Trophoblast cell (in vitro differentiated cells and primary cell): ENCODE measurements around the gene C22orf42.

ENCODE experiments used
- DNase-seq, 2 donors: peaks; one replicate each; pipeline ENCODE4 v3.0.0-alpha.2; 2016
- H2AFZ ChIP-seq: 2 replicates; pipeline ENCODE4 v1.6.1; 2013; ENCODE audit warnings: low read length, moderate library complexity, mild to moderate bottlenecking; ENCODE audit not compliant: insufficient read depth, poor library complexity
- H2AK5ac ChIP-seq: 2 replicates; pipeline ENCODE4 v1.6.1; 2013; ENCODE audit warnings: mild to moderate bottlenecking, low read length
- H2BK120ac ChIP-seq: 2 replicates; pipeline ENCODE4 v1.6.1; 2013; ENCODE audit warnings: low read length, mild to moderate bottlenecking, moderate library complexity; ENCODE audit not compliant: insufficient read depth, poor library complexity
- H2BK12ac ChIP-seq: 2 replicates; pipeline ENCODE4 v1.6.1; 2013; ENCODE audit warnings: mild to moderate bottlenecking, low read length, moderate library complexity
- H2BK5ac ChIP-seq: 2 replicates; pipeline ENCODE4 v1.6.1; 2013; ENCODE audit warnings: low read length, low read depth, moderate library complexity, mild to moderate bottlenecking; ENCODE audit not compliant: poor library complexity
- H3K14ac ChIP-seq: 2 replicates; pipeline ENCODE4 v1.6.1; 2013; ENCODE audit warnings: mild to moderate bottlenecking, low read length
- H3K18ac ChIP-seq: 2 replicates; pipeline ENCODE4 v1.6.1; 2013; ENCODE audit warnings: mild to moderate bottlenecking, low read length
- H3K23ac ChIP-seq: 2 replicates; pipeline ENCODE4 v1.6.1; 2013; ENCODE audit warnings: low read length
- H3K27ac ChIP-seq: 2 replicates; pipeline ENCODE4 v1.5.1; 2013; ENCODE audit warnings: low read depth, mild to moderate bottlenecking, inconsistent platforms, low read length, moderate library complexity
- H3K27me3 ChIP-seq: 2 replicates; pipeline ENCODE4 v1.6.1; 2013; ENCODE audit warnings: inconsistent platforms, mild to moderate bottlenecking, low read length, moderate library complexity; ENCODE audit not compliant: insufficient read depth
- H3K36me3 ChIP-seq, 2 experiments: 1 replicate in 1 of 2; 2 replicates in 1 of 2; pipeline ENCODE4 v1.6.1; 2013; ENCODE audit warnings: low read length in 2 of 2, mild to moderate bottlenecking in 2 of 2, moderate library complexity in 1 of 2; ENCODE audit not compliant: insufficient read depth in 2 of 2, control insufficient read depth in 1 of 2
- H3K4ac ChIP-seq: 2 replicates; pipeline ENCODE4 v1.6.1; 2013; ENCODE audit warnings: low read depth, mild to moderate bottlenecking, low read length, moderate library complexity
- H3K4me1 ChIP-seq, 2 experiments: 1 replicate in 1 of 2; 2 replicates in 1 of 2; pipeline ENCODE4 v1.6.1; 2013; ENCODE audit warnings: low read length in 2 of 2, mild to moderate bottlenecking in 2 of 2, moderate library complexity in 1 of 2; ENCODE audit not compliant: insufficient read depth in 2 of 2, control insufficient read depth in 1 of 2
- H3K4me2 ChIP-seq: 2 replicates; pipeline ENCODE4 v1.6.1; 2013; ENCODE audit warnings: inconsistent platforms, mild to moderate bottlenecking, low read length, moderate library complexity
- H3K4me3 ChIP-seq: 2 replicates; pipeline ENCODE4 v1.5.1; 2013; ENCODE audit warnings: mild to moderate bottlenecking, low read depth, low read length, inconsistent platforms
- H3K79me1 ChIP-seq: one replicate; pipeline ENCODE4 v1.6.1; 2013; ENCODE audit warnings: low read length
- H3K79me2 ChIP-seq: 2 replicates; pipeline ENCODE4 v1.6.1; 2013; ENCODE audit warnings: low read length, mild to moderate bottlenecking; ENCODE audit not compliant: control insufficient read depth, insufficient read depth, poor library complexity
- H3K9ac ChIP-seq: 2 replicates; pipeline ENCODE4 v1.6.1; 2013; ENCODE audit warnings: mild to moderate bottlenecking, low read length
- H3K9me3 ChIP-seq: 2 replicates; pipeline ENCODE4 v1.6.1; 2013; ENCODE audit warnings: low read depth, mild to moderate bottlenecking, control low read depth, inconsistent platforms, low read length; ENCODE audit not compliant: insufficient read depth
- H4K12ac ChIP-seq: 2 replicates; pipeline ENCODE4 v1.6.1; 2013; ENCODE audit warnings: low read depth, mild to moderate bottlenecking, low read length, moderate library complexity
- H4K8ac ChIP-seq: 2 replicates; pipeline ENCODE4 v1.6.1; 2013; ENCODE audit warnings: low read depth, mild to moderate bottlenecking, low read length, moderate library complexity
- H4K91ac ChIP-seq: one replicate; pipeline ENCODE4 v1.6.1; 2013; ENCODE audit warnings: low read depth, mild to moderate bottlenecking, low read length, moderate library complexity
- WGBS: extraction: QIAGEN DNeasy Blood & Tissue Kit; methylation state at CpG from one replicate; pipeline ENCODE4 v1.1.7; 2013; ENCODE audit warnings: missing lambda C conversion rate; ENCODE audit not compliant: insufficient read length, insufficient coverage; ENCODE audit errors: extremely low coverage; 5-methylcytosine and 5-hydroxymethylcytosine counted together

C22orf42 gene

GRCh38 chr22:32119568-32120235 is 39.4 kb downstream of the C22orf42 start:
- H3K18ac ChIP-seq: no peak overlapping the region
- no peaks in the 10 kb centered on the region for H3K36me3 ChIP-seq
- H3K27ac ChIP-seq: no peak overlapping the region
- H3K4me1 ChIP-seq: no peaks in the 10 kb centered on the region
- no peak overlapping the region for H2BK120ac ChIP-seq
- H3K14ac ChIP-seq: no peak overlapping the region
- no peak overlapping the region for H3K23ac ChIP-seq
- H3K27me3 ChIP-seq: no peaks in the 10 kb centered on the region
- H3K9me3 ChIP-seq: peaks cover 5% of the 10 kb centered on the region
- no peak overlapping the region for H2BK5ac ChIP-seq
- H2AK5ac ChIP-seq: no peak overlapping the region
- no peak overlapping the region for H3K9ac ChIP-seq
- no peak for DNase-seq
- no peaks in the 10 kb centered on the region for H3K79me2 ChIP-seq
- H4K12ac ChIP-seq: no peak overlapping the region
- no peak overlapping the region for H2BK12ac ChIP-seq
- no peak overlapping the region for H2AFZ ChIP-seq
- WGBS: no CpG with 5 or more reads among the region's 15 CpGs
- H3K4ac ChIP-seq: no peak overlapping the region
- H3K4me3 ChIP-seq: no peak overlapping the region
- H4K91ac ChIP-seq: no peak overlapping the region
- H3K79me1 ChIP-seq: no peaks in the 10 kb centered on the region
- H4K8ac ChIP-seq: no peak overlapping the region
- H3K4me2 ChIP-seq: no peak overlapping the region

GRCh38 chr22:32112380-32112779 is 46.7 kb downstream of the C22orf42 start:
- Histone ChIP-seq H4K12ac (no peak overlapping the region), H4K91ac (no peak overlapping the region), H3K18ac (no peak overlapping the region), H3K27ac (no peak overlapping the region), H2BK120ac (no peak overlapping the region), H3K14ac (no peak overlapping the region), H4K8ac (no peak overlapping the region), H3K9ac (no peak overlapping the region), H2BK5ac (no peak overlapping the region), H2BK12ac (no peak overlapping the region), H3K79me2 (no peaks in the 10 kb centered on the region), H3K27me3 (no peaks in the 10 kb centered on the region), H3K79me1 (no peaks in the 10 kb centered on the region), H2AFZ (no peak overlapping the region), H3K36me3 (no peaks in the 10 kb centered on the region), H3K23ac (no peak overlapping the region), H3K9me3 (no peaks in the 10 kb centered on the region), H3K4me1 (no peaks in the 10 kb centered on the region), H3K4me3 (no peak overlapping the region), H3K4me2 (no peak overlapping the region), H2AK5ac (no peak overlapping the region), H3K4ac (no peak overlapping the region)
- no CpG with 5 or more reads among the region's 2 CpGs for WGBS
- DNase-seq: no peak

DNA sequence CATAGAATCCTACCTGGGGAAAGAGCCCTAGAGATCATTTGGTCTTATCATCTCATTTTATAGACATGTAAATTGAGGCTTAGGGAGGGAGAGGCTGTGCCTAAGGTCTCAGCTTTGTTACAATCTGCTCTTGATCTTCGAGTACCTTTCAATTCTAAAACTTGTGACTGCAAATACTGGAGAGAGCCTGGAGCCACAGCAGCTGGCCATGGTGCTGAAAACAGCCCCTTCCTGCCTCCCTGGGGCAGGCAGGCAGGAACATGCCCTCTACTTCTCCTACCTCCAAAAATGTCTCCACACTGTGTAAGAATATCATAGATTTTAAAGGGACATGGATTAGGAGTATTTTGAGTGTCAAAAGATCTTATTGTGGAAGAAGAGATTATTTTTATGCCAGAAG is 52.2 kb downstream of the C22orf42 start:
- Histone ChIP-seq H3K27me3 (no peaks in the 10 kb centered on the region), H4K12ac (no peak overlapping the region), H2BK12ac (no peak overlapping the region), H3K23ac (no peak overlapping the region), H3K4me1 (no peaks in the 10 kb centered on the region), H2BK120ac (no peak overlapping the region), H3K27ac (no peak overlapping the region), H3K79me1 (no peaks in the 10 kb centered on the region), H2BK5ac (no peak overlapping the region), H3K79me2 (no peaks in the 10 kb centered on the region), H2AK5ac (no peak overlapping the region), H3K9ac (no peak overlapping the region), H3K9me3 (no peaks in the 10 kb centered on the region), H2AFZ (no peak overlapping the region), H3K4me2 (no peak overlapping the region), H3K4me3 (no peak overlapping the region), H3K14ac (no peak overlapping the region), H4K8ac (no peak overlapping the region), H3K36me3 (no peaks in the 10 kb centered on the region), H4K91ac (no peak overlapping the region), H3K18ac (no peak overlapping the region), H3K4ac (no peak overlapping the region)
- no CpG with 5 or more reads among the region's 1 CpG for WGBS
- DNase-seq: peak in 1 of 2 donors; percentile 28

- H2AFZ ChIP-seq: no peak overlapping the region
- H2AK5ac ChIP-seq: no peak overlapping the region
- no peak overlapping the region for H3K4me2 ChIP-seq
- H4K12ac ChIP-seq: no peak overlapping the region
- H3K9ac ChIP-seq: no peak overlapping the region
- no peak overlapping the region for H4K91ac ChIP-seq
- H3K4me3 ChIP-seq: no peak overlapping the region
- H3K4me1 ChIP-seq: no peaks in the 10 kb centered on the region
- no CpG with 5 or more reads among the region's 2 CpGs for WGBS
- no peak overlapping the region for H2BK5ac ChIP-seq
- H3K18ac ChIP-seq: no peak overlapping the region
- no peak overlapping the region for H3K14ac ChIP-seq
- no peaks in the 10 kb centered on the region for H3K9me3 ChIP-seq
- H3K27ac ChIP-seq: no peak overlapping the region
- peak in 1 of 2 donors; percentile 44 for DNase-seq
- H3K23ac ChIP-seq: no peak overlapping the region
- H2BK120ac ChIP-seq: no peak overlapping the region
- no peak overlapping the region for H3K4ac ChIP-seq
- H4K8ac ChIP-seq: no peak overlapping the region
- no peaks in the 10 kb centered on the region for H3K79me2 ChIP-seq
- H3K79me1 ChIP-seq: no peaks in the 10 kb centered on the region
- H2BK12ac ChIP-seq: no peak overlapping the region
- H3K36me3 ChIP-seq: no peaks in the 10 kb centered on the region
- H3K27me3 ChIP-seq: no peaks in the 10 kb centered on the region
Measured at GRCh38 chr22:32103658-32104315, 55.3 kb downstream of the C22orf42 start.
